ENCODE data around the gene XRCC6. TPM values are rescaled to one million over a fixed set of nuclear protein-coding genes. Genes with fewer than 3 reads are reported as not detected.

The XRCC6 gene
- total RNA-seq (2021) (410 to 474 TPM (median 420 TPM) in 3 replicates), Bru-seq, nascent RNA (percentile 85 among the genes with signal in this experiment)
- long read RNA-seq, experiment 1, transcript XRCC6-202 (13 exons, 2,296 nt) = major isoform, 2,616 of 3,115 reads
- long read RNA-seq, experiment 1, transcript XRCC6-201 (12 exons, 2,709 nt) = minor isoform, 202 of 3,115 reads
- long read RNA-seq, experiment 1, transcript XRCC6-205 (13 exons, 2,200 nt) = minor isoform, 11 of 3,115 reads
- long read RNA-seq, experiment 1, transcript XRCC6-206 (12 exons, 2,148 nt) = minor isoform, 18 of 3,115 reads
- long read RNA-seq, experiment 1, partial matches to known transcripts = 130 of 3,115 reads
- long read RNA-seq, experiment 1, other reads (novel, unspliced or antisense) = 136 of 3,115 reads
- long read RNA-seq, experiment 2, transcript XRCC6-201 (12 exons, 2,709 nt) = minor isoform, 168 of 705 reads
- long read RNA-seq, experiment 2, transcript XRCC6-202 (13 exons, 2,296 nt) = major isoform, 192 of 705 reads
- long read RNA-seq, experiment 2, partial matches to known transcripts = 257 of 705 reads
- long read RNA-seq, experiment 2, other reads (novel, unspliced or antisense) = 88 of 705 reads
- long read RNA-seq, experiment 3, transcript XRCC6-206 (12 exons, 2,148 nt) = minor isoform, 13 of 2,663 reads
- long read RNA-seq, experiment 3, transcript XRCC6-202 (13 exons, 2,296 nt) = major isoform, 2,201 of 2,663 reads
- long read RNA-seq, experiment 3, transcript XRCC6-201 (12 exons, 2,709 nt) = minor isoform, 157 of 2,663 reads
- long read RNA-seq, experiment 3, transcript XRCC6-205 (13 exons, 2,200 nt) = minor isoform, 16 of 2,663 reads
- long read RNA-seq, experiment 3, partial matches to known transcripts = 95 of 2,663 reads
- long read RNA-seq, experiment 3, other reads (novel, unspliced or antisense) = 179 of 2,663 reads

GRCh38 chr22:41621099-41621910 lies at the start of gene XRCC6:
Gene XRCC6, plus strand, starts transcription at chr22:41621295. Its CDS starts 710 bp downstream, at chr22:41622005.
- peaks cover 28% of the 10 kb centered on the region for H3K36me3 Mint-ChIP-seq
- peak; percentile 92 for ATAC-seq
- peak within 1 kb of the TSS; percentile 94 for H3K4me3 Mint-ChIP-seq
- no peaks in the 10 kb centered on the region for H3K9me3 Mint-ChIP-seq
- DNase-seq (ENCODE audit: low spot score) = peak; percentile 100
- ChIA-PET POLR2A (interaction anchor here (0.6 to 2.0 kb wide), 10 partner anchors 9 to 384 kb away, joined by 3 to 12 read pairs (median 4); partner anchors contain the start of genes ACO2, PHF5A, PMM1 and TOB2), CTCF (interaction anchor here (0.8 to 7.1 kb wide), 15 partner anchors 10 to 240 kb away, joined by 3 to 45 read pairs (median 5); partner anchors contain the start of genes ACO2, PHF5A, PMM1 and POLR3H)
- H3K27ac Mint-ChIP-seq = peak within 1 kb of the TSS; percentile 99
- peaks cover 20% of the 10 kb centered on the region for H3K4me1 Mint-ChIP-seq
- H3K27me3 Mint-ChIP-seq (ENCODE audit: low read depth) = no peaks in the 10 kb centered on the region; the same call in 1 of the 2 replicates
- TF ChIP-seq TEAD1 (CRISPR knock-in tag; IDR thresholded peaks at IDR 0.05) (peak; percentile 74), ZNF396 (CRISPR knock-in tag; IDR thresholded peaks at IDR 0.05; ENCODE audit: borderline replicate concordance) (no peak), ZNF219 (CRISPR knock-in tag; IDR thresholded peaks at IDR 0.05; ENCODE audit: borderline replicate concordance) (peak; percentile 75; the same call in 1 of the 2 replicates), SP1 (CRISPR knock-in tag; conservative IDR thresholded peaks at IDR 0.05) (peak; percentile 79), JUN (CRISPR knock-in tag; IDR thresholded peaks at IDR 0.05) (peak; percentile 87; the same call in 1 of the 2 replicates), ZNF317 (CRISPR knock-in tag; IDR thresholded peaks at IDR 0.05; ENCODE audit: borderline replicate concordance, low read depth) (no peak), MYBL2 (CRISPR knock-in tag; IDR thresholded peaks at IDR 0.05) (peak; percentile 70), CBFB (CRISPR knock-in tag; IDR thresholded peaks at IDR 0.05; ENCODE audit: low read depth) (peak; percentile 80; the same call in 1 of the 2 replicates), ZNF232 (CRISPR knock-in tag; IDR thresholded peaks at IDR 0.05) (no peak), E2F5 (CRISPR knock-in tag; IDR thresholded peaks at IDR 0.05) (0 out of 2 replicates have a peak, but pooled peaks have one; percentile 58), CREB1 (CRISPR knock-in tag; IDR thresholded peaks at IDR 0.05) (peak; percentile 59), FOXP1 (CRISPR knock-in tag; IDR thresholded peaks at IDR 0.05; ENCODE audit: borderline replicate concordance) (peak; percentile 85; the same call in 1 of the 2 replicates), NFYB (CRISPR knock-in tag; conservative IDR thresholded peaks at IDR 0.05; ENCODE audit: low read depth) (peak; percentile 49; the same call in 1 of the 2 replicates), FOXK1 (CRISPR knock-in tag; IDR thresholded peaks at IDR 0.05) (peak; percentile 85), RORB (CRISPR knock-in tag; IDR thresholded peaks at IDR 0.05) (no peak), HMGXB4 (CRISPR knock-in tag; IDR thresholded peaks at IDR 0.05) (no peak; the same call in 1 of the 2 replicates), NFE2L1 (CRISPR knock-in tag; IDR thresholded peaks at IDR 0.05) (peak; percentile 84), E2F1 (CRISPR knock-in tag; IDR thresholded peaks at IDR 0.05) (peak; percentile 79; the same call in 1 of the 2 replicates), ZMAT4 (CRISPR knock-in tag; IDR thresholded peaks at IDR 0.05) (no peak), ATF1 (CRISPR knock-in tag; IDR thresholded peaks at IDR 0.05) (peak; percentile 87; the same call in 1 of the 2 replicates), ZBTB43 (CRISPR knock-in tag; IDR thresholded peaks at IDR 0.05) (no peak)
- TF ChIP-seq, protein P1, sequence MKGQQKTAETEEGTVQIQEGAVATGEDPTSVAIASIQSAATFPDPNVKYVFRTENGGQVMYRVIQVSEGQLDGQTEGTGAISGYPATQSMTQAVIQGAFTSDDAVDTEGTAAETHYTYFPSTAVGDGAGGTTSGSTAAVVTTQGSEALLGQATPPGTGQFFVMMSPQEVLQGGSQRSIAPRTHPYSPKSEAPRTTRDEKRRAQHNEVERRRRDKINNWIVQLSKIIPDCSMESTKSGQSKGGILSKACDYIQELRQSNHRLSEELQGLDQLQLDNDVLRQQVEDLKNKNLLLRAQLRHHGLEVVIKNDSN (CRISPR knock-in tag; IDR thresholded peaks at IDR 0.05) = peak; percentile 62
- TF ChIP-seq, protein P2, sequence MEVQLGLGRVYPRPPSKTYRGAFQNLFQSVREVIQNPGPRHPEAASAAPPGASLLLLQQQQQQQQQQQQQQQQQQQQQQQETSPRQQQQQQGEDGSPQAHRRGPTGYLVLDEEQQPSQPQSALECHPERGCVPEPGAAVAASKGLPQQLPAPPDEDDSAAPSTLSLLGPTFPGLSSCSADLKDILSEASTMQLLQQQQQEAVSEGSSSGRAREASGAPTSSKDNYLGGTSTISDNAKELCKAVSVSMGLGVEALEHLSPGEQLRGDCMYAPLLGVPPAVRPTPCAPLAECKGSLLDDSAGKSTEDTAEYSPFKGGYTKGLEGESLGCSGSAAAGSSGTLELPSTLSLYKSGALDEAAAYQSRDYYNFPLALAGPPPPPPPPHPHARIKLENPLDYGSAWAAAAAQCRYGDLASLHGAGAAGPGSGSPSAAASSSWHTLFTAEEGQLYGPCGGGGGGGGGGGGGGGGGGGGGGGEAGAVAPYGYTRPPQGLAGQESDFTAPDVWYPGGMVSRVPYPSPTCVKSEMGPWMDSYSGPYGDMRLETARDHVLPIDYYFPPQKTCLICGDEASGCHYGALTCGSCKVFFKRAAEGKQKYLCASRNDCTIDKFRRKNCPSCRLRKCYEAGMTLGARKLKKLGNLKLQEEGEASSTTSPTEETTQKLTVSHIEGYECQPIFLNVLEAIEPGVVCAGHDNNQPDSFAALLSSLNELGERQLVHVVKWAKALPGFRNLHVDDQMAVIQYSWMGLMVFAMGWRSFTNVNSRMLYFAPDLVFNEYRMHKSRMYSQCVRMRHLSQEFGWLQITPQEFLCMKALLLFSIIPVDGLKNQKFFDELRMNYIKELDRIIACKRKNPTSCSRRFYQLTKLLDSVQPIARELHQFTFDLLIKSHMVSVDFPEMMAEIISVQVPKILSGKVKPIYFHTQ (CRISPR knock-in tag; IDR thresholded peaks at IDR 0.05) = no peak; the same call in 1 of the 2 replicates
